PC-3 (cell line): Measurements from ENCODE around the gene PCSK2.

Experiments used
- EZH2 ChIP-seq: fragments of 300-600 bp; sonication (generic); IDR thresholded peaks from one replicate; pipeline ENCODE4 v1.6.1; 2017; ENCODE audit warnings: antibody characterized with exemption, mild to moderate bottlenecking, low read length; ENCODE audit not compliant: unreplicated experiment
- TF ChIP-seq, protein P1 (sequence below): fragments of 300-600 bp; sonication (generic); conservative IDR thresholded peaks from 2 replicates; pipeline ENCODE4 v1.5.1; 2017; ENCODE audit warnings: antibody characterized with exemption, low read depth, mild to moderate bottlenecking, low read length

DNA sequence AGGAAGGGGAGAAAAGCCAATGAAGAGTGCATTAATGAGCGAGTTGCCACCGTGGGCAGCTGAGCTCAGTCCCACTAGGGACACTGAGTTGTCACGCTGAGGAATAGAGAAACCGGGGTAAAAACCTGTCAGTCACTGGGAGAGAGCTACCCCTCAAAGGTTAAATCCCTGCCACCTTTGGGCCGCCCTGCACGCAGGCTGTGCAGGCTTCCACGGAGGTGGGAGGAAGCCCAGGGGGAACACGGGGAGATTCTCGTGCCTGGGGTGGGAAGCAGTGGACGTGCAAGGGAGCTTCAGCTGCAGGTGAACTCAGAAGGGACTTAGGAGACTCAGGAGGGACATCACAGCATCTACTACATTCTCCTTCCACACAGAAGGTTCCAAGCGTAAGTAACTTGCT, 253.9 kb downstream of the PCSK2 start:
- TF ChIP-seq, protein P1, sequence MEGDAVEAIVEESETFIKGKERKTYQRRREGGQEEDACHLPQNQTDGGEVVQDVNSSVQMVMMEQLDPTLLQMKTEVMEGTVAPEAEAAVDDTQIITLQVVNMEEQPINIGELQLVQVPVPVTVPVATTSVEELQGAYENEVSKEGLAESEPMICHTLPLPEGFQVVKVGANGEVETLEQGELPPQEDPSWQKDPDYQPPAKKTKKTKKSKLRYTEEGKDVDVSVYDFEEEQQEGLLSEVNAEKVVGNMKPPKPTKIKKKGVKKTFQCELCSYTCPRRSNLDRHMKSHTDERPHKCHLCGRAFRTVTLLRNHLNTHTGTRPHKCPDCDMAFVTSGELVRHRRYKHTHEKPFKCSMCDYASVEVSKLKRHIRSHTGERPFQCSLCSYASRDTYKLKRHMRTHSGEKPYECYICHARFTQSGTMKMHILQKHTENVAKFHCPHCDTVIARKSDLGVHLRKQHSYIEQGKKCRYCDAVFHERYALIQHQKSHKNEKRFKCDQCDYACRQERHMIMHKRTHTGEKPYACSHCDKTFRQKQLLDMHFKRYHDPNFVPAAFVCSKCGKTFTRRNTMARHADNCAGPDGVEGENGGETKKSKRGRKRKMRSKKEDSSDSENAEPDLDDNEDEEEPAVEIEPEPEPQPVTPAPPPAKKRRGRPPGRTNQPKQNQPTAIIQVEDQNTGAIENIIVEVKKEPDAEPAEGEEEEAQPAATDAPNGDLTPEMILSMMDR = no peak
- no peak for TF ChIP-seq EZH2
